Renal cortical epithelial cell (primary cell): ENCODE results near the gene SEC11C. TPM values are rescaled to one million over a fixed set of nuclear protein-coding genes. Genes with fewer than 3 reads are reported as not detected.
"Not testable (repeated sequence)": the region's sequence is repeated elsewhere in the genome, so short reads cannot be mapped to it uniquely, and the experiment has no call there.

Experiments used
- DNase-seq: peaks from one replicate; pipeline ENCODE4 v3.0.0-alpha.2; 2011; ENCODE audit warnings: low read depth
- total RNA-seq: library from RNA; depleted of rRNA; stranded (reverse); fragments of >200 nt; gene quantifications from 2 replicates; pipeline ENCODE4 v1.2.3, GENCODE V29; 2014

Gene SEC11C
- 20.9 and 36.5 TPM in 2 replicates for total RNA-seq

- DNase-seq = peak; percentile 94
These were observed at the start of gene SEC11C for GRCh38 chr18:59139615-59140301. Gene SEC11C (plus strand): TSS chr18:59139884. CDS start chr18:59139949, 65 bp downstream.

DNA sequence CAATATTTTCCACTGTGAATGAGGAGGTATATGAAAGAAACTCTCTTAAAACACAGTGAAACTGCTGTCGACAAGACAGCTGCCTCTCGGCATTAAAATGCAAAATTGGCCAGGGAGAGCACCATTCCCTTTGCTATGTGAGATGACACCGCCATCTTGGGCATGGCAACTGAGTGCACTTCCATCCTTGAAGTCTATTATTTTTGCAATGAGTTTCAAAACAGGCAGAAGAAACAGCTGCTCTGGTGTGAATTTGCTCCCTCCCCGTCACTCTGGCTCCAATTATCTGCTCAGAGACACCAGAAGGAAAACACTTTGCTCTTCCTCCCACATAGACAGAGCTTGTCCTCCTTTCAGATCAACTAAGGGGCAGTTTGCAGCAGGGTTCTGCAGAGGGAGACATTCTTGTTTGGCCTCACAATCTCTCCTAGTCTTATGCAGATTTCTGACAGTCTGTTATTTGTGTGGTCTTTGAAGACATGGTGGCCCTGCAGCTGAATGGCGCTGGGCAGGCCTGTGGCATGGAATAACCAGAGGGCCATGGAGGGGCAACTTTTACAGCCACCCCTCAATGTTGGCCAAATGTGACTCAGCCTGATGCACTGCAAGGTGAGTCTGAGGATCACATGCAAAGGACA lies 48.6 kb upstream of the SEC11C start:
- no peak for DNase-seq

DNA sequence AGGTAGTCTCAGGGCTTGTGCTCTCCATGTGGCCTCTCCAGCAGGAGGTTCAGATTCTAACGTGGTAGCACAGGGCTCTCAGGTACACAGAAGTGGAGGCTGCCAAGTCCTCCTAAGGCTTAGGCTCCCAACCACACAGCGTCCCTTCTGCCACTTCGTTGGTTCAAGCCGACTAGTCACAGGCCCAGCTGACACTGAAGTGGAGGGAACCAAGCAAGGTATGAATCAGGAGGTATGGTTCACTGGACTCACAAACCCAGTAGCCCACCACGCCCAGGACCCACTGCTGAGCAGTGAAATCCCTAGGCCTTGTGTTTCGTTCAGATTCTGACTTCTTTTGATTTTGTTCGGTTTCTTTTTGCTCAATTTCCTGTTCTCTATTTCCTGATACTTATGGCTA lies 46.0 kb upstream of the SEC11C start:
- DNase-seq = no peak

- DNase-seq = no peak
These were observed 45.1 kb upstream of the SEC11C start for GRCh38 chr18:59094569-59094968.

DNA sequence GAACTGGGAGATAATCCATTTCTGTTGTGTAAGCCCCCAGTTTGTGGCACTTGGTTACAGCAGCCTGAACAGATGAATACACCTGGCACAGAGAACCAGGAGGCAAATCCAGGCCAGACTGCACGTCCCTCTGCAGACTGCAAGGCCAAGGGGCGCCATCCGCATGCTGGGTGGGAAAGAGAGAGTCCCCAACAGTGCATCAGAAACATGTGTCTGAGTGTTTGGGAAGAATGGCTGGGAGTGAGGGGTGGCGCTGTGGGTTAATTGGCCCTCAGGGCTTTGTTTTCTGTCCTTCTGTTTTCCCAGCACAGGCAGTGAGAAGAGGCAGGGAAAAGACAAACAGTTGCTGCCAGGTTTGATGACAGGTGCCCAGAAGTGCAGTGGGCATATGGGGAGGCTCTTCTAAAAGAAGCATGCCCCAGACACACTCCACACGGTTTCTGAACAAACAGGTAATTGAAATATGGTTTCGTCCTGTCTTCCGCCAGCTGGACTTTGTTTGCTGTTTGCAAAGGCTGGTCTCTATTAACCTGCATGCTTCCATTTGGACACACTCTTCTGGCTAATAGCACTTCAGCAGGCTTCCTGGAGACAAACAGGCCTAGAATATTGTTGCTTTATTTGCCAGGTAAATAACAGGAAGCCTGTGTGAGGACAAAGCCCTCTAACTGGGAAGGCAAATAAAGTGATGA lies 43.4 kb upstream of the SEC11C start:
- no peak for DNase-seq

DNA sequence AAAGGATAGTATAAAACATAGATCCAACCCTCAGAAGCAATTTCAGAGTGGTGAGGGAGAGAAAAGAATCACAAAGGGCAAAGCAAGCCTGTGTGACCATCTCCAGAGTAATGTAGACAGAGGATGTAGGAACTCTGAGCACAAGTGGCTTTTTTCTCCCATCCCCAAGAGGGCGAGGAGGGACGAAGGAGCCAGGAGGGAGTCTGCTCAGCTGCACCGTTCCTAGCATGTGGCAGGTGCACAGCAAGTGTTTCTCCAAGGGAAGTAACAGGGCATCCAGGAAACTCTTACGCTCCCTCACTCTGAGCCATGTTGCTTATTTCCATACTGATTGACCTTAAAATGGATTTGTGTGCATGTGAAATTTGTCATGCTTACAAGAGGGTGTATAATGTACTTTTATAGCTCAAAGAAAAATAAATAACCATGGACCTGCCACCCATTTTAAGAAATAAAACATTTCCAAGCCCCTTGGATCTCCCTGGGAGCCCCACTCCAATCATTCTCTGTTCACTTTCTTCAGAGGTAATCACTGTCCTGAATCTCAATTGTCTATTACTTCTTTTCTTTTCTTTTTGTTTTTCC lies 37.8 kb upstream of the SEC11C start:
- DNase-seq = no peak

GRCh38 chr18:59109375-59109774 lies 30.3 kb upstream of the SEC11C start:
- DNase-seq = no peak

DNA sequence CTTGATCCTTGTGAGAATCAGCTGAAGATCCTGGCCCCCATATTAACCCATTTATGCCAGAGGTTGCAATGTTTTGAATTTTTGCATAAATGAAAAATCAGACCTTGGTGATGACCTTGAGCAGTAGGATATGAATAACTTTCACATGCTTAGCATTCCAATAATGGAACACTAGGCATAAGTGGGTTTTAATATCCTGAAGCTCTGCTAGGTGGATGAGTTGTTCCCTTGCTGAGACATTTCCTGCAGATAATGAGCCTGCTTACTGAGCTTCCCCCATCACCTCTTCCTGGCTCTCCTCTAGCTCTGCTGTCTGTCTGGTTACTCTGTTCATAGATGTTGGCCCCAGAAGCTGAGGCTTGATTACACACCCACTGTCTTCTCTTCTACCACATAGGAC lies 25.5 kb upstream of the SEC11C start:
- DNase-seq = no peak

DNA sequence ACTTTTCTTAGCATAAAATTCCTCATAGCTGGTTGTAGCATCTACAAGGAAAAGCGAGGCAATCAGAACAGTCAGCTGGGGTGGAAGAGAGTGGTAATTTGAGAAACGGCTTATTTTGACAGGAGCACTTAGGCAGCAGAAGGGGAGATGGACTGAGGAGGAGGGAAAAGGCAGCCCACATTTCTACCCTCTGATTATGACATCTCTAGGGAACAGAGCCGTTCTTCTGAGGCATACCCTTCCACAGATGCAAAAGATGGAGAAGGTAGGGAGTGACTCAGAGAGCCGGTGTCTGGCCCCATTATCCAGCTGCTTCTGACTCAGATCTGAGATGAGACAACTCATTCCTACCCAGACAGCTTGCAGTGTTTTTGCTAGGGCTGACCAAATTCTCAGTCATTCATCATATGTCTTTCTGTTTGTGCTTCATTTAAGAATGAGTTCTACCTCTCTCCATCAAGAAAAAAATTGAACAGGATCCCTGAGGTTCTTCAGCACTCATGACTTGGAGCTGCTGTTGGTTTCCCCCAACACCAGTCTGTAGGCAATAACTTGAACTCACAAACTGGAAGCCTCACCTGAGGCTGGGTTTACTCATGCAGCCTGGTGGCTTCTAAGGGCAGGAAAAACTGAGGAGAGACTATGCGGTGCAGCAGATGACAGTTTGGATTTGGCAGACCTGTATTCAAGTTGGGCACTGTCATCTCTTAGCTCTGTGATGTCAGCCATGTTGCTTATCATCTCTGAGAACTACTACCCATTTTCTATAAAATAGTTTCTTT lies 15.9 kb upstream of the SEC11C start:
- peak; percentile 81 for DNase-seq

DNA sequence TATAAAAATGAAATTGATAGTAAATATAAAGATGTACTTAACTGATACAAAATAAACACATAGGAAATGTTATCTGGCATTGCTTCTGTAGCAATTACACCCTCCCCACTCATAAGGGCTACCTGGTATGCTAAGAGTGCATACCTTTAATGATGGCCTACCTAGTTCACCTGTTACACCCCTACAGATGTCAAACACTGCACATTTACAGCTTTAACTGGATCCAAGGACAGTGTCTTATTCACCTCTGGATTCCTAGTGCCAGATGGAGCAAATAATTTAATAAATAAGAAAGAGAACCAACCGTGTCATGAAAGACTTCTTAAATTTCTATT lies 15.3 kb upstream of the SEC11C start:
- DNase-seq = no peak

- DNase-seq = no peak
These were observed 12.6 kb upstream of the SEC11C start for GRCh38 chr18:59127047-59127446.

DNA sequence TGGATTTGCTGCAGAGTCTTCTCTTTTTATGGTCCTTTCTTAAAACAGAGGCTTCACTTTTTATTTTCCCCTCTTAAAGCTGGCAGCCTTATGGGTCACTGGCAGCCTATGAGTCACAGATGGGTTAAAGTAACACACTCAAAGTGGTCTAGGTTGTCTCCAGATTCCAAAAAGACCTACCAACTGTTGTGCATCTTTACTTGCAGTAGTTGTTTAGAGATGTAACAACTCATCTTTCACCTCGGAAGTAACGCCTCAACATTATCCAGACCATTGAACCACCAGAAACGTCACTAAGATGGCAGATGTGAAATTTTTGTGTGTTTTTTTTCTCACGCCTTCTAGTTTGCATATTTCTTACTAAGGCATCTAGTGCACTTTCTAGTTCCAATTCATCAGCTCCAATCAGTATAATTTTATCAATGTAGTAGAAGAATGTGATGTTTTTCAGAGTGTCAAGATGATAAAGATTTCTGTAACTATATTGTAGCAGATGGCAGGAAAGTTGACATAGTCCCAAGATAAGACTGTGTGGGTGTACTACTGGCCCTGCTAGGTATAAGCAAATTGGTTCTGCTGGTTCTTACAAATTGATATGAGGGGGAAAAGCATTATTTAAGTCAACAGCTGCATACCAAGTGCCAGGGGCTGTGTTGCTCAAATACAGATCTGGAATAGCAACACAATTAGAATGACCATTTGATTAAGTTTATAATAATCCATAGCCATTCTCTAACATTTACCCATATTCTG lies 9.6 kb upstream of the SEC11C start:
- DNase-seq = no peak

DNA sequence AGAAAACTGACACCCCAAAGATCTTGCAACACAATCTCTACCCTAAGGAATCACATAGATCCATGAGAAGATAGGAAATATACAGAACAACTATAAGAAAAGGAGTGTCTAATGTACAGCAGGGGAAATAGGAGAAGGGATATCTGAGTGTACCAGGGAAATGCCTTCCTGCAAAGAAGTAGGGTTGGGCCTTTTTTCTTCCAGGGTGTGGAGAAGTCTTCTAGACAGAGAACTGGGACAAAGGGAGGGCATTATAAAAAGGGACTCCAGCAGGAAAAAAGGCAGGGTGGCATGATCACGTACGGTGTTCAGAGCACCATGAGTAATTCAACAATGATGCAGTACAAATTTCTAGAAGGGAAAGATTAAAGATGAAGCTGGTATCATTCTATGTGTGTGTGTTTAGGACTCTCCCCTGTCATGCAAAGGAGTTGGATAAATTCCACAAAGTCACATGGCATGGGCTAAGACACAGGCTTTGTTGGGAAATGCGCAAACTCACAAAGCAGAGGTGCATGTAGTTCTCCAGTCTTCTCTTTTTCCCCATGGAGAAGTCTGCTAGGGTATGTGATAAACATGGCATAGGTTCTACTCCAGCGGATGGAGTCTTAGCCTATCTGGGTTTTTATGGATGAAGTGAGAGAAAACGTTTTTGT lies 6.7 kb upstream of the SEC11C start:
- DNase-seq = no peak

GRCh38 chr18:59139291-59139614 lies 431 bp upstream of the SEC11C start:
- DNase-seq = peak; percentile 78

DNA sequence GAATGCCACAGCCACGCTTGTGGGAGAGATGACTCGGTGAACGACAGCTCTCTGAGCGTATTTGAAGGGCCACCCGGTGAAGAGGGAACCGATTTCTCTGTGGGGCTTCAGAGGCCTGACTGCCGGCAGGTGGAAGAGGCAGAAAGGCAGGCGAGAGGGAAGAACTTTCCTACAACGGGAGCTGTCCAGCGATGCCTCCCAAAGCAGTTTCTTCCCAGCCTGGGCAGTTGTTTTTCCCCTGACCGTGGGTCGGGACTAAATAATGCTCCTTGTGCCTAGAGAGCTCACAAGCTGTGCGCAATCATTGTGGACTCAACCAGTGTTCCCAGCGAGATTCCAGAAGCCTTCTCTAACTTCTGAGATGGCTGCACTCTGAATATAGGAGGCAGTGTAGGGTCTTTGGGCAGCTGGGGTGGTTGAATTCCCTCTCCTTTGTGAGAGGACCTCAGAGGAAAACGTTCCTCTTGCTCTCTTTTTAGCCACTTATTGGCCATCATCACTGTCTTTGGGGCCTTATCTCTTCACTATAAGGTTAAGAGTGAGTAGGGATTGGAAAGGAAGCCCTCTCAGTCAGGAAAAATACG lies 710 bp downstream of the SEC11C start:
- DNase-seq = peak; percentile 57

DNA sequence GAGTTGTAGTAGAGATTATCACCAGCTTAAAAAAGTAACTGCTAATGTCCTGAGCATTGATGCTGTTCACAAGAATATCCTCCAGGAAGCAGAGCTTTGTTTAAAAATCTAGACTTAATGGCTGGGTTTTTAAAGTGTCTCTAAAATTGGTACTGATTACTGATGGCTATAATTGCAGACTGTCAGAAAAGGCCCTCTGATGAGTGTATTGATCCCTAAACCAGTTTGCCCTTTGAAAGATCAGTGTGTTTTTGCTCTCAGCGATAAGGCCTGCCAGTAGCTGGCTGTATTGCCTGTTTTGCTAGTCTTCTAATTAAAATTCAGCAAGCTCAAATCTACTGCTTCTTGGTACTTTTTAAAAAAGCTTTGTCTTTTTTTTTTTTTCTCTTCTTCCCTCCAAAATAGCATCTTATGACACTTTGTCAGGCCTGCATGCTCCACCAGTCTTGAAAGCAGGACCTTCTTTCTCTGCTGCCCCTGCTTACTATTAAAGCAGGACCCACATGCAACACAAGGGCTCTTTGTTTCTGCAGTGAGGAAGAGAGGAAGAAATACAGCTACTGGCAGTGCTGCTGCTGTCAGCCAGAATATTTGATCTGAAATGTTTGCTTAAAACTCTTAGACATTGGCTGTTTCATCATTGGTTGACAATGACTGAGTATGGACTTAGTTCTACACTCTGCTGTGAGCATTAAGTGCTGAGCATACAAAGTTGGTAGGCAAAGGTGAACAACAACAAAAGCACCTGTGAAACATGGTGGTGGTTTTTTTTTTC lies 1.8 kb downstream of the SEC11C start:
- no peak for DNase-seq

DNA sequence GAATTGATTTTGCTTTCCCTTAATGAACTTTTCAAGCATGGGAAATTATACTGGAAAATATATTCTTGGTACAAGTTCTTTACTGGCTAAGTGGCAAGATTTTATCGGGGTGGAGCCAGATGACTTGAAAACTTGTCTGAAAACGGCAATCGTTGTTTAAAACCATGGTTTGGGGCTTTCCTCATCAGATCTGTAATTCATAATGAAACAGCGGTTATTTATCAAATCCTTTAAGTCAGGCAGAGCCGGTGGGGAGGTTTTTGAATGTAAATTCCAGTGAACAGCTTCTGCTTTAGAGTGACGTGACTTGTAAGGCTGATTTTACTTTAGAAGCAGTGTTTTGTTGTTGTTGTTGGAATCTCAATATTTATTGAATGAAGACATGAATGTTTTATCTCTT lies 2.6 kb downstream of the SEC11C start:
- DNase-seq = no peak

DNA sequence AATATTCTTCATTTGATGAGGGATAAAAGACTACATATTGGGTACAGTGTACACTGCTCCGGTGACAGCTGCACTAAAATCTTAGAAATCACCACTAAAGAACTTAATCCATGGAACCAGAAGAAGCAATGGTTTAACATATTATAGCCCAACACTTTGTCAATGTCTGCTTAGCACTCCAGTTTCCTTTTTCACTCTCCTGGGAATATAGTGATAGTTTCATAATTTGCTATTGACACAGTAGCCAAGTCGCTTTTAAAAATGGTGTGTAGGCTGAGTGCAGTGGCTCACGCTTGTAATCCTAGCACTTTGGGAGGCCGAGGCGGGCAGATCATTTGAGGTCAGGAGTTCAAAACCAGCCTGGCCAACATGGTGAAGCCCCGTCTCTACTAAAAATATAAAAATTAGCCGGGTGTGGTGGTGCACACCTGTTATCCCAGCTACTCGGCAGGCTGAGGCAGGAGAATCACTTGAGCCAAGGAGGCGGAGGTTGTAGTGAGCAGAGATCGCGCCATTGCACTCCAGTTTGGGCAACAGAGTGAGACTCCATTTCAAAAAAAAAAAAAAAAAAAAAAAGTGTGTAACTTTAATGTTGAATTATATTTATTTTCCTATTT lies 3.2 kb downstream of the SEC11C start:
- not testable (repeated sequence) for DNase-seq

- DNase-seq = no peak
These were observed 3.8 kb downstream of the SEC11C start for GRCh38 chr18:59143441-59143840.
